SK-N-SH treated with all-trans-retinoic acid at 6 μM for 48 hours (cell line): Measurements from ENCODE around the gene IGFL1.
"Not testable (repeated sequence)": the region's sequence is repeated elsewhere in the genome, so short reads cannot be mapped to it uniquely, and the experiment has no call there.

Source experiments
- ATAC-seq: fragments of 200-7000 bp; cut with Tn5 transposase; 3 replicates; pipeline ENCODE4 v1.9.1; 2020; ENCODE audit warnings: mild to moderate bottlenecking, moderate library complexity
- ARNTL ChIP-seq: fragments of 450-650 bp; formaldehyde crosslinking; IDR thresholded peaks from 2 replicates; pipeline ENCODE4 v1.5.0; 2020; ENCODE audit warnings: low read depth, mild to moderate bottlenecking, moderate library complexity, borderline replicate concordance
- CSDC2 ChIP-seq: fragments of 250-450 bp; sonication (Bioruptor Pico); IDR thresholded peaks from 2 replicates; pipeline ENCODE4 v1.5.0; 2020; ENCODE audit warnings: mild to moderate bottlenecking, moderate library complexity
- ESRRG ChIP-seq: fragments of 250-450 bp; sonication (Bioruptor Pico); IDR thresholded peaks from 2 replicates; pipeline ENCODE4 v1.6.1; 2021; ENCODE audit warnings: mild to moderate bottlenecking
- OSR1 ChIP-seq: fragments of 250-450 bp; sonication (Bioruptor Pico); IDR thresholded peaks from 2 replicates; pipeline ENCODE4 v1.8.0; 2022; ENCODE audit warnings: moderate library complexity, mild to moderate bottlenecking, inconsistent platforms
- PPARA ChIP-seq: fragments of 250-450 bp; sonication (Bioruptor Pico); IDR thresholded peaks from 2 replicates; pipeline ENCODE4 v1.5.0; 2020; ENCODE audit warnings: mild to moderate bottlenecking, borderline replicate concordance
- TCF4 ChIP-seq: fragments of 250-450 bp; sonication (Bioruptor Pico); IDR thresholded peaks from 2 replicates; pipeline ENCODE4 v1.8.0; 2021; ENCODE audit warnings: mild to moderate bottlenecking, moderate library complexity, borderline replicate concordance
- TOX ChIP-seq: fragments of 250-450 bp; sonication (Bioruptor Pico); IDR thresholded peaks from 2 replicates; pipeline ENCODE4 v1.8.0; 2021; ENCODE audit warnings: mild to moderate bottlenecking, moderate library complexity, borderline replicate concordance
- ZC3H10 ChIP-seq: fragments of 250-450 bp; sonication (Bioruptor Pico); IDR thresholded peaks from 2 replicates; pipeline ENCODE4 v1.5.1; 2021; ENCODE audit warnings: mild to moderate bottlenecking, moderate library complexity
- ZFP3 ChIP-seq: fragments of 250-450 bp; sonication (Bioruptor Pico); IDR thresholded peaks from 2 replicates; pipeline ENCODE4 v1.5.0; 2020; ENCODE audit warnings: mild to moderate bottlenecking, moderate library complexity
- ZFP30 ChIP-seq: fragments of 450-650 bp; formaldehyde crosslinking; IDR thresholded peaks from 2 replicates; pipeline ENCODE4 v1.5.0; 2022; ENCODE audit warnings: mild to moderate bottlenecking, moderate library complexity
- ZNF565 ChIP-seq: fragments of 450-650 bp; formaldehyde crosslinking; conservative IDR thresholded peaks from 2 replicates; pipeline ENCODE4 v1.5.0; 2020; ENCODE audit warnings: low read depth, mild to moderate bottlenecking, moderate library complexity
- ZNF8 ChIP-seq: fragments of 450-650 bp; formaldehyde crosslinking; IDR thresholded peaks from 2 replicates; pipeline ENCODE4 v1.5.0; 2020; ENCODE audit warnings: mild to moderate bottlenecking, moderate library complexity
- TF ChIP-seq, protein P1 (sequence below): fragments of 250-450 bp; sonication (Bioruptor Pico); IDR thresholded peaks from 2 replicates; pipeline ENCODE4 v1.8.0; 2021; ENCODE audit warnings: low read depth, mild to moderate bottlenecking, moderate library complexity, borderline replicate concordance
- TF ChIP-seq, protein P2 (sequence below): fragments of 250-450 bp; sonication (Bioruptor Pico); IDR thresholded peaks from 2 replicates; pipeline ENCODE4 v1.8.0; 2020; ENCODE audit warnings: mild to moderate bottlenecking, moderate library complexity, borderline replicate concordance
- TF ChIP-seq, protein P3 (sequence below): fragments of 250-450 bp; sonication (Bioruptor Pico); IDR thresholded peaks from 2 replicates; pipeline ENCODE4 v1.5.0; 2020; ENCODE audit warnings: mild to moderate bottlenecking, moderate library complexity
- TF ChIP-seq, protein P4 (sequence below): fragments of 250-450 bp; sonication (Bioruptor Pico); IDR thresholded peaks from 2 replicates; pipeline ENCODE4 v1.5.1; 2021; ENCODE audit warnings: mild to moderate bottlenecking, moderate library complexity

IGFL1 gene

GRCh38 chr19:46232468-46232867 lies 2.9 kb downstream of the IGFL1 start (continued):
- TF ChIP-seq, protein P1, sequence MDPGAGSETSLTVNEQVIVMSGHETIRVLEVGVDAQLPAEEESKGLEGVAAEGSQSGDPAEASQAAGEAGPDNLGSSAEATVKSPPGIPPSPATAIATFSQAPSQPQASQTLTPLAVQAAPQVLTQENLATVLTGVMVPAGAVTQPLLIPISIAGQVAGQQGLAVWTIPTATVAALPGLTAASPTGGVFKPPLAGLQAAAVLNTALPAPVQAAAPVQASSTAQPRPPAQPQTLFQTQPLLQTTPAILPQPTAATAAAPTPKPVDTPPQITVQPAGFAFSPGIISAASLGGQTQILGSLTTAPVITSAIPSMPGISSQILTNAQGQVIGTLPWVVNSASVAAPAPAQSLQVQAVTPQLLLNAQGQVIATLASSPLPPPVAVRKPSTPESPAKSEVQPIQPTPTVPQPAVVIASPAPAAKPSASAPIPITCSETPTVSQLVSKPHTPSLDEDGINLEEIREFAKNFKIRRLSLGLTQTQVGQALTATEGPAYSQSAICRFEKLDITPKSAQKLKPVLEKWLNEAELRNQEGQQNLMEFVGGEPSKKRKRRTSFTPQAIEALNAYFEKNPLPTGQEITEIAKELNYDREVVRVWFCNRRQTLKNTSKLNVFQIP = no peak
- TF ChIP-seq ARNTL (CRISPR knock-in tag) (no peak), PPARA (CRISPR knock-in tag) (no peak)
- TF ChIP-seq, all 23 proteins: peak for 0

GRCh38 chr19:46232938-46233621 lies 3.5 kb downstream of the IGFL1 start:
- ATAC-seq = no peak
- TF ChIP-seq, protein P2, sequence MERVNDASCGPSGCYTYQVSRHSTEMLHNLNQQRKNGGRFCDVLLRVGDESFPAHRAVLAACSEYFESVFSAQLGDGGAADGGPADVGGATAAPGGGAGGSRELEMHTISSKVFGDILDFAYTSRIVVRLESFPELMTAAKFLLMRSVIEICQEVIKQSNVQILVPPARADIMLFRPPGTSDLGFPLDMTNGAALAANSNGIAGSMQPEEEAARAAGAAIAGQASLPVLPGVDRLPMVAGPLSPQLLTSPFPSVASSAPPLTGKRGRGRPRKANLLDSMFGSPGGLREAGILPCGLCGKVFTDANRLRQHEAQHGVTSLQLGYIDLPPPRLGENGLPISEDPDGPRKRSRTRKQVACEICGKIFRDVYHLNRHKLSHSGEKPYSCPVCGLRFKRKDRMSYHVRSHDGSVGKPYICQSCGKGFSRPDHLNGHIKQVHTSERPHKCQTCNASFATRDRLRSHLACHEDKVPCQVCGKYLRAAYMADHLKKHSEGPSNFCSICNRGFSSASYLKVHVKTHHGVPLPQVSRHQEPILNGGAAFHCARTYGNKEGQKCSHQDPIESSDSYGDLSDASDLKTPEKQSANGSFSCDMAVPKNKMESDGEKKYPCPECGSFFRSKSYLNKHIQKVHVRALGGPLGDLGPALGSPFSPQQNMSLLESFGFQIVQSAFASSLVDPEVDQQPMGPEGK = no peak
- TF ChIP-seq ARNTL (CRISPR knock-in tag) = no peak
- TF ChIP-seq ZFP30 (CRISPR knock-in tag) = no peak
- TF ChIP-seq, protein P3, sequence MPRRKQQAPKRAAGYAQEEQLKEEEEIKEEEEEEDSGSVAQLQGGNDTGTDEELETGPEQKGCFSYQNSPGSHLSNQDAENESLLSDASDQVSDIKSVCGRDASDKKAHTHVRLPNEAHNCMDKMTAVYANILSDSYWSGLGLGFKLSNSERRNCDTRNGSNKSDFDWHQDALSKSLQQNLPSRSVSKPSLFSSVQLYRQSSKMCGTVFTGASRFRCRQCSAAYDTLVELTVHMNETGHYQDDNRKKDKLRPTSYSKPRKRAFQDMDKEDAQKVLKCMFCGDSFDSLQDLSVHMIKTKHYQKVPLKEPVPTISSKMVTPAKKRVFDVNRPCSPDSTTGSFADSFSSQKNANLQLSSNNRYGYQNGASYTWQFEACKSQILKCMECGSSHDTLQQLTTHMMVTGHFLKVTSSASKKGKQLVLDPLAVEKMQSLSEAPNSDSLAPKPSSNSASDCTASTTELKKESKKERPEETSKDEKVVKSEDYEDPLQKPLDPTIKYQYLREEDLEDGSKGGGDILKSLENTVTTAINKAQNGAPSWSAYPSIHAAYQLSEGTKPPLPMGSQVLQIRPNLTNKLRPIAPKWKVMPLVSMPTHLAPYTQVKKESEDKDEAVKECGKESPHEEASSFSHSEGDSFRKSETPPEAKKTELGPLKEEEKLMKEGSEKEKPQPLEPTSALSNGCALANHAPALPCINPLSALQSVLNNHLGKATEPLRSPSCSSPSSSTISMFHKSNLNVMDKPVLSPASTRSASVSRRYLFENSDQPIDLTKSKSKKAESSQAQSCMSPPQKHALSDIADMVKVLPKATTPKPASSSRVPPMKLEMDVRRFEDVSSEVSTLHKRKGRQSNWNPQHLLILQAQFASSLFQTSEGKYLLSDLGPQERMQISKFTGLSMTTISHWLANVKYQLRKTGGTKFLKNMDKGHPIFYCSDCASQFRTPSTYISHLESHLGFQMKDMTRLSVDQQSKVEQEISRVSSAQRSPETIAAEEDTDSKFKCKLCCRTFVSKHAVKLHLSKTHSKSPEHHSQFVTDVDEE (CRISPR knock-in tag) = no peak
- no peak for TF ChIP-seq ZNF8 (CRISPR knock-in tag)
- TF ChIP-seq ZC3H10 (CRISPR knock-in tag) = no peak
- no peak for TF ChIP-seq PPARA (CRISPR knock-in tag)
- no peak for TF ChIP-seq CSDC2 (CRISPR knock-in tag)
- TF ChIP-seq, protein P1 = no peak
- no peak for TF ChIP-seq ZFP3 (CRISPR knock-in tag)
- TF ChIP-seq OSR1 (CRISPR knock-in tag) = no peak
- TF ChIP-seq TOX (CRISPR knock-in tag) = no peak
- no peak for TF ChIP-seq ESRRG
- TF ChIP-seq ZNF565 (CRISPR knock-in tag) = no peak
- TF ChIP-seq, protein P4, sequence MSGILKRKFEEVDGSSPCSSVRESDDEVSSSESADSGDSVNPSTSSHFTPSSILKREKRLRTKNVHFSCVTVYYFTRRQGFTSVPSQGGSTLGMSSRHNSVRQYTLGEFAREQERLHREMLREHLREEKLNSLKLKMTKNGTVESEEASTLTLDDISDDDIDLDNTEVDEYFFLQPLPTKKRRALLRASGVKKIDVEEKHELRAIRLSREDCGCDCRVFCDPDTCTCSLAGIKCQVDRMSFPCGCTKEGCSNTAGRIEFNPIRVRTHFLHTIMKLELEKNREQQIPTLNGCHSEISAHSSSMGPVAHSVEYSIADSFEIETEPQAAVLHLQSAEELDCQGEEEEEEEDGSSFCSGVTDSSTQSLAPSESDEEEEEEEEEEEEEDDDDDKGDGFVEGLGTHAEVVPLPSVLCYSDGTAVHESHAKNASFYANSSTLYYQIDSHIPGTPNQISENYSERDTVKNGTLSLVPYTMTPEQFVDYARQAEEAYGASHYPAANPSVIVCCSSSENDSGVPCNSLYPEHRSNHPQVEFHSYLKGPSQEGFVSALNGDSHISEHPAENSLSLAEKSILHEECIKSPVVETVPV (CRISPR knock-in tag) = no peak
- TF ChIP-seq TCF4 (CRISPR knock-in tag) = no peak
- TF ChIP-seq, all 23 proteins: peak for 0

DNA sequence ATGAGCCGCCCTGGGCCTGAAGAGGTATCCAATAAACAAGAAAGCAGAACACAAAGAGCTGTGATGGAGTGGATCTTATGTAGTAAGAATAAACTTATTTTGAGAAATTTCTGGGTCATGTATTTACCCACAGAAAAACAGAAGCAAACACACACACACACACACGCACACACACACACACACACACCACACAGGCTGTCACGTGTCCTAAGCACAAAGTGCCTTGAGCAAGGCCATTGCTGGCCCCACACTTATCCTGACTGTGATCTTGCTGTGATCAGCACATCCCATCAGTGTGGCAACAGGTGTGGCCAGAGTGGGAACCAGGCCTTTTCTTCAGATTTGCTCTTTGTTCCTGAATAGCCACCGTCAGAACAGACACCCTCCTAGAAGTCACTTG lies 4.3 kb downstream of the IGFL1 start:
- not testable (repeated sequence) for ATAC-seq

DNA sequence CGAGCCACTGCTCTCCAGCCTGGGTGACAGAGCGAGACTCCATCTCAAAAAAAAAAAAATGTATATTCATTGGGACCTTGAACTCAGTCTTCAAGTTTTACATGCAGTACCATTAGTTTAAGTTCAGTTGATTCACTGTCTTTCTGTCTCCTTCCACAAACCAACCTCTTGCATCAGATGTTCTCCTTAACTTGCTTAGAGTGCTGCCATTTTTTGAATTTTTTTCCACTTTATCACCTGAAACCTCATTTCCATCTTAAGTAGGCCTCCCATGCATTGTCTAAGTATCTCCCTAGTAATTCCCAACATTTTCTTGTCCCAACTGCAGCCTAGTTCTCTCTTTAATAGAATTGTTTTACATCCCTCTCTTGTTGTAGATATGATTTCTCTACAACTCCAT lies 8.6 kb downstream of the IGFL1 start:
- not testable (repeated sequence) for ATAC-seq
